Measurements from ENCODE around the gene DYNC1H1.

DYNC1H1 gene

GRCh38 chr14:101964297-101965180, at the start of gene DYNC1H1:
DYNC1H1 (plus strand) TSS chr14:101964573; CDS start chr14:101964692, 119 bp downstream.
- peak; percentile 97 for DNase-seq

- DNase-seq, result no peak
Observed at GRCh38 chr14:101915871-101916815, 48.2 kb upstream of the DYNC1H1 start.

GRCh38 chr14:101916816-101917412, 47.5 kb upstream of the DYNC1H1 start:
- no peak for DNase-seq

- DNase-seq, result no peak
Observed at GRCh38 chr14:101917413-101918017, 46.9 kb upstream of the DYNC1H1 start.

- no peak for DNase-seq
Observed at GRCh38 chr14:101918065-101918989, 46.0 kb upstream of the DYNC1H1 start.

- no peak for DNase-seq
Observed at GRCh38 chr14:101920271-101920670, 44.1 kb upstream of the DYNC1H1 start.

- DNase-seq, result no peak
Observed at GRCh38 chr14:101922866-101923265, 41.5 kb upstream of the DYNC1H1 start.

GRCh38 chr14:101925152-101925551, 39.2 kb upstream of the DYNC1H1 start:
- DNase-seq, result no peak

GRCh38 chr14:101926085-101926484, 38.3 kb upstream of the DYNC1H1 start:
- DNase-seq, result no peak

- DNase-seq, result no peak
Observed at GRCh38 chr14:101926620-101927019, 37.8 kb upstream of the DYNC1H1 start.

GRCh38 chr14:101927859-101928258, 36.5 kb upstream of the DYNC1H1 start:
- peak; percentile 90 for DNase-seq

GRCh38 chr14:101928415-101928841, 35.9 kb upstream of the DYNC1H1 start:
- DNase-seq, result no peak

GRCh38 chr14:101929096-101929495, 35.3 kb upstream of the DYNC1H1 start:
- DNase-seq, result no peak

- no peak for DNase-seq
Observed at GRCh38 chr14:101929946-101930345, 34.4 kb upstream of the DYNC1H1 start.

- DNase-seq, result no peak
Observed at GRCh38 chr14:101932673-101933072, 31.7 kb upstream of the DYNC1H1 start.

GRCh38 chr14:101933209-101933608, 31.2 kb upstream of the DYNC1H1 start:
- no peak for DNase-seq

GRCh38 chr14:101934601-101935150, 29.7 kb upstream of the DYNC1H1 start:
- DNase-seq, result no peak

- no peak for DNase-seq
Observed at GRCh38 chr14:101937926-101938767, 26.2 kb upstream of the DYNC1H1 start.

- DNase-seq, result no peak
Observed at GRCh38 chr14:101939646-101940170, 24.7 kb upstream of the DYNC1H1 start.

GRCh38 chr14:101944451-101944850, 19.9 kb upstream of the DYNC1H1 start:
- DNase-seq, result no peak
